CD8-positive, alpha-beta memory T cell (primary cell): Measurements from ENCODE around the gene USH2A. TPM values are rescaled to one million over a fixed set of nuclear protein-coding genes. Genes with fewer than 3 reads are reported as not detected.

Experiments
- CTCF ChIA-PET: fragments of 350-600 bp; sonication (Branson Sonifier 250); formaldehyde crosslinking; loops from one replicate; lab custom pipeline; 2021; ENCODE audit warnings: antibody characterized with exemption; lab: Charles Lee
- POLR2A ChIA-PET: fragments of 350-600 bp; sonication (Branson Sonifier 250); formaldehyde crosslinking; loops from one replicate; lab custom pipeline; 2021; ENCODE audit warnings: antibody characterized with exemption; lab: Charles Lee
- DNase-seq, 5 donors: peaks; one replicate each; pipeline versions ENCODE4 v3.0.0 to v3.0.0-alpha.2; 2020 to 2022; ENCODE audit warnings: mixed read lengths in 1 of 5
- H3K27ac ChIP-seq: one replicate; pipeline ENCODE4 v1.7.0; 2013; ENCODE audit warnings: low read depth, mild to moderate bottlenecking, low read length, moderate library complexity
- H3K27me3 ChIP-seq: 2 replicates; pipeline ENCODE4 v1.7.0; 2013; ENCODE audit warnings: low read length, mild to moderate bottlenecking; ENCODE audit not compliant: insufficient read depth, poor library complexity, severe bottlenecking
- H3K36me3 ChIP-seq: 2 replicates; pipeline ENCODE4 v1.7.0; 2013; ENCODE audit warnings: mild to moderate bottlenecking, low read length, moderate library complexity; ENCODE audit not compliant: insufficient read depth
- H3K4me1 ChIP-seq: 2 replicates; pipeline ENCODE4 v1.7.0; 2013; ENCODE audit warnings: mild to moderate bottlenecking, low read length, moderate library complexity; ENCODE audit not compliant: insufficient read depth
- H3K4me3 ChIP-seq: 2 replicates; pipeline ENCODE4 v1.7.0; 2013; ENCODE audit warnings: mild to moderate bottlenecking, low read length
- H3K9me3 ChIP-seq: 2 replicates; pipeline ENCODE4 v1.7.0; 2013; ENCODE audit warnings: mild to moderate bottlenecking, low read length
- H3K27ac Mint-ChIP-seq, 8 donors: one replicate each; pipeline ENCODE4 v1.8.0; 2020 to 2021; ENCODE audit warnings: mixed read lengths in 8 of 8, mild to moderate bottlenecking in 6 of 8, inconsistent platforms in 3 of 8, moderate library complexity in 3 of 8
- H3K27me3 Mint-ChIP-seq, 2 donors: one replicate each; pipeline ENCODE4 v1.8.0; 2020 to 2021; ENCODE audit warnings: mixed read lengths in 2 of 2, mild to moderate bottlenecking in 1 of 2, moderate library complexity in 1 of 2
- H3K36me3 Mint-ChIP-seq, 3 donors: one replicate each; pipeline ENCODE4 v1.8.0; 2020 to 2021; ENCODE audit warnings: mixed read lengths in 3 of 3, inconsistent platforms in 1 of 3, mild to moderate bottlenecking in 1 of 3
- H3K4me1 Mint-ChIP-seq, 3 donors: one replicate each; pipeline ENCODE4 v1.8.0; 2020 to 2021; ENCODE audit warnings: mixed read lengths in 3 of 3, inconsistent platforms in 1 of 3, mild to moderate bottlenecking in 1 of 3
- H3K4me3 Mint-ChIP-seq, 7 donors: one replicate each; pipeline ENCODE4 v1.8.0; 2020 to 2021; ENCODE audit warnings: mixed read lengths in 7 of 7, mild to moderate bottlenecking in 6 of 7, moderate library complexity in 4 of 7, inconsistent platforms in 2 of 7
- H3K9me3 Mint-ChIP-seq, 5 donors: one replicate each; pipeline ENCODE4 v1.8.0; 2020 to 2022; ENCODE audit warnings: mixed read lengths in 5 of 5, mild to moderate bottlenecking in 3 of 5, moderate library complexity in 2 of 5, inconsistent platforms in 1 of 5
- polyA plus RNA-seq: library from polyadenylated mRNA; unstranded; fragments of 300-500 nt; fragmentation: Illumina TruSeq; gene quantifications from one replicate; pipeline ENCODE4 v1.2.3, GENCODE V29; 2021
- total RNA-seq, 2 experiments: library from RNA; stranded (reverse); gene quantifications; one replicate each; pipeline ENCODE4 v1.2.3, GENCODE V29; 2021

Gene USH2A, protein sequence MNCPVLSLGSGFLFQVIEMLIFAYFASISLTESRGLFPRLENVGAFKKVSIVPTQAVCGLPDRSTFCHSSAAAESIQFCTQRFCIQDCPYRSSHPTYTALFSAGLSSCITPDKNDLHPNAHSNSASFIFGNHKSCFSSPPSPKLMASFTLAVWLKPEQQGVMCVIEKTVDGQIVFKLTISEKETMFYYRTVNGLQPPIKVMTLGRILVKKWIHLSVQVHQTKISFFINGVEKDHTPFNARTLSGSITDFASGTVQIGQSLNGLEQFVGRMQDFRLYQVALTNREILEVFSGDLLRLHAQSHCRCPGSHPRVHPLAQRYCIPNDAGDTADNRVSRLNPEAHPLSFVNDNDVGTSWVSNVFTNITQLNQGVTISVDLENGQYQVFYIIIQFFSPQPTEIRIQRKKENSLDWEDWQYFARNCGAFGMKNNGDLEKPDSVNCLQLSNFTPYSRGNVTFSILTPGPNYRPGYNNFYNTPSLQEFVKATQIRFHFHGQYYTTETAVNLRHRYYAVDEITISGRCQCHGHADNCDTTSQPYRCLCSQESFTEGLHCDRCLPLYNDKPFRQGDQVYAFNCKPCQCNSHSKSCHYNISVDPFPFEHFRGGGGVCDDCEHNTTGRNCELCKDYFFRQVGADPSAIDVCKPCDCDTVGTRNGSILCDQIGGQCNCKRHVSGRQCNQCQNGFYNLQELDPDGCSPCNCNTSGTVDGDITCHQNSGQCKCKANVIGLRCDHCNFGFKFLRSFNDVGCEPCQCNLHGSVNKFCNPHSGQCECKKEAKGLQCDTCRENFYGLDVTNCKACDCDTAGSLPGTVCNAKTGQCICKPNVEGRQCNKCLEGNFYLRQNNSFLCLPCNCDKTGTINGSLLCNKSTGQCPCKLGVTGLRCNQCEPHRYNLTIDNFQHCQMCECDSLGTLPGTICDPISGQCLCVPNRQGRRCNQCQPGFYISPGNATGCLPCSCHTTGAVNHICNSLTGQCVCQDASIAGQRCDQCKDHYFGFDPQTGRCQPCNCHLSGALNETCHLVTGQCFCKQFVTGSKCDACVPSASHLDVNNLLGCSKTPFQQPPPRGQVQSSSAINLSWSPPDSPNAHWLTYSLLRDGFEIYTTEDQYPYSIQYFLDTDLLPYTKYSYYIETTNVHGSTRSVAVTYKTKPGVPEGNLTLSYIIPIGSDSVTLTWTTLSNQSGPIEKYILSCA (N-terminal part only)
- total RNA-seq: not detected
- not detected for polyA plus RNA-seq

GRCh38 chr1:216422821-216423520 lies at the start of gene USH2A:
Gene USH2A, minus strand, starts transcription at chr1:216423448. Its CDS starts 1,112 bp downstream, at chr1:216422336.
- H3K27ac ChIP-seq: no peak within 1 kb of the TSS
- ChIA-PET POLR2A (no interaction called here), CTCF (no interaction called here)
- no peaks in the 10 kb centered on the region for H3K4me1 ChIP-seq
- no peak for DNase-seq
- no peaks in the 10 kb centered on the region for H3K27me3 ChIP-seq
- no peaks in the 10 kb centered on the region for H3K36me3 Mint-ChIP-seq
- no peak within 1 kb of the TSS for H3K27ac Mint-ChIP-seq
- no peak within 1 kb of the TSS for H3K4me3 ChIP-seq
- H3K36me3 ChIP-seq: no peaks in the 10 kb centered on the region
- peaks cover 1 to 29% (median 7%) of the 10 kb centered on the region in 5 donors for H3K9me3 Mint-ChIP-seq
- H3K4me1 Mint-ChIP-seq: no peaks in the 10 kb centered on the region
- no peaks in the 10 kb centered on the region for H3K9me3 ChIP-seq
- no peak within 1 kb of the TSS for H3K4me3 Mint-ChIP-seq
- no peaks in the 10 kb centered on the region for H3K27me3 Mint-ChIP-seq

DNA sequence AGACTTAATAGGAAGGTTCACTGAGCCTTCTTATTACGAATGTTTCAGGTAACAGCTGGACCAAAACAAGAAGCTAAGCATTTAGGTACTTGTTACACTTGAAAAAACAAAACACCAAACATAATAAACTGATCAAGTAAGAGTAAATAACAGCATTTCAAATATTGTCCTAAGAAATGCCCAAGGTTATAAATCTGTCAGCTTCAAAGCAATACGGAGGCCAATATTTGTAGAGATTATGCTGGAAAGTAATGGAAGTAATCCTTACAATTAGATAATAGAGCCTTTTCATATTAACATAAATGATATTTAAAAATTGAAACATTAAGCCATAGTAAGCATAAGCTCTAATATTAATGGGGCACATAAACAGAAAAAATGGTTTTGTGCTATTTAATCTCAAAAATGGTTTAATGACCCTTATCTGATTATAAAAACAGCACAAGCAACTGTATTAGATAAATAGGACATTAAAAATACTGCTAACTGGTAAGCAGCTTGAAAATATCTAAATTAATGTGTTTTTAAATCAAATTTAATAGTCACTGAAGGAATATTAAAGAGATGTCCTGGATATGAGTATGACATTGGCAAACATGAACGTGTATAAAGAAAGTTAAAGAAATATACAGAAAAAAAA lies 43.0 kb upstream of the USH2A start:
- POLR2A ChIA-PET: no interaction called here
- Histone ChIP-seq H3K27me3 (no peaks in the 10 kb centered on the region), H3K9me3 (no peaks in the 10 kb centered on the region), H3K27ac (no peak overlapping the region), H3K4me1 (no peaks in the 10 kb centered on the region), H3K36me3 (no peaks in the 10 kb centered on the region), H3K4me3 (no peak overlapping the region)
- no peak for DNase-seq
- no peaks in the 10 kb centered on the region for H3K36me3 Mint-ChIP-seq
- H3K27me3 Mint-ChIP-seq: no peaks in the 10 kb centered on the region
- no peaks in the 10 kb centered on the region for H3K4me1 Mint-ChIP-seq
- CTCF ChIA-PET: no interaction called here
- H3K4me3 Mint-ChIP-seq: no peak overlapping the region
- H3K9me3 Mint-ChIP-seq: peaks cover 0 to 17% (median 3%) of the 10 kb centered on the region in 5 donors
- H3K27ac Mint-ChIP-seq: no peak overlapping the region

GRCh38 chr1:216464489-216464888 lies 41.2 kb upstream of the USH2A start:
- H3K27me3 ChIP-seq: no peaks in the 10 kb centered on the region
- H3K9me3 Mint-ChIP-seq: peaks cover 2 to 19% (median 12%) of the 10 kb centered on the region in 5 donors
- no peaks in the 10 kb centered on the region for H3K9me3 ChIP-seq
- H3K27ac Mint-ChIP-seq: no peak overlapping the region
- ChIA-PET CTCF (interaction anchor here (0.5 kb wide), 1 partner anchor 1348 kb away, joined by 3 read pairs; no protein-coding TSS in a partner anchor), POLR2A (no interaction called here)
- H3K36me3 ChIP-seq: no peaks in the 10 kb centered on the region
- H3K4me1 ChIP-seq: no peaks in the 10 kb centered on the region
- H3K27me3 Mint-ChIP-seq: no peaks in the 10 kb centered on the region
- no peaks in the 10 kb centered on the region for H3K36me3 Mint-ChIP-seq
- H3K4me3 ChIP-seq: no peak overlapping the region
- no peak overlapping the region for H3K27ac ChIP-seq
- H3K4me1 Mint-ChIP-seq: no peaks in the 10 kb centered on the region
- no peak for DNase-seq
- no peak overlapping the region for H3K4me3 Mint-ChIP-seq

GRCh38 chr1:216462066-216462775 lies 39.0 kb upstream of the USH2A start:
- ChIA-PET CTCF (no interaction called here), POLR2A (no interaction called here)
- Histone ChIP-seq H3K4me1 (no peaks in the 10 kb centered on the region), H3K27me3 (no peaks in the 10 kb centered on the region), H3K36me3 (no peaks in the 10 kb centered on the region), H3K9me3 (no peaks in the 10 kb centered on the region), H3K27ac (no peak overlapping the region), H3K4me3 (no peak overlapping the region)
- no peaks in the 10 kb centered on the region for H3K4me1 Mint-ChIP-seq
- no peaks in the 10 kb centered on the region for H3K36me3 Mint-ChIP-seq
- H3K4me3 Mint-ChIP-seq: no peak overlapping the region
- H3K9me3 Mint-ChIP-seq: peaks cover 2 to 19% (median 12%) of the 10 kb centered on the region in 5 donors
- no peaks in the 10 kb centered on the region for H3K27me3 Mint-ChIP-seq
- no peak for DNase-seq
- no peak overlapping the region for H3K27ac Mint-ChIP-seq

GRCh38 chr1:216461466-216461865 lies 38.2 kb upstream of the USH2A start:
- H3K4me3 ChIP-seq: no peak overlapping the region
- no peaks in the 10 kb centered on the region for H3K4me1 Mint-ChIP-seq
- H3K27ac ChIP-seq: no peak overlapping the region
- peaks cover 2 to 20% (median 15%) of the 10 kb centered on the region in 5 donors for H3K9me3 Mint-ChIP-seq
- no peaks in the 10 kb centered on the region for H3K36me3 Mint-ChIP-seq
- H3K27me3 Mint-ChIP-seq: no peaks in the 10 kb centered on the region
- H3K4me1 ChIP-seq: no peaks in the 10 kb centered on the region
- POLR2A ChIA-PET: no interaction called here
- no peak overlapping the region for H3K27ac Mint-ChIP-seq
- H3K27me3 ChIP-seq: no peaks in the 10 kb centered on the region
- DNase-seq: no peak
- no peaks in the 10 kb centered on the region for H3K9me3 ChIP-seq
- CTCF ChIA-PET: no interaction called here
- no peaks in the 10 kb centered on the region for H3K36me3 ChIP-seq
- no peak overlapping the region for H3K4me3 Mint-ChIP-seq

DNA sequence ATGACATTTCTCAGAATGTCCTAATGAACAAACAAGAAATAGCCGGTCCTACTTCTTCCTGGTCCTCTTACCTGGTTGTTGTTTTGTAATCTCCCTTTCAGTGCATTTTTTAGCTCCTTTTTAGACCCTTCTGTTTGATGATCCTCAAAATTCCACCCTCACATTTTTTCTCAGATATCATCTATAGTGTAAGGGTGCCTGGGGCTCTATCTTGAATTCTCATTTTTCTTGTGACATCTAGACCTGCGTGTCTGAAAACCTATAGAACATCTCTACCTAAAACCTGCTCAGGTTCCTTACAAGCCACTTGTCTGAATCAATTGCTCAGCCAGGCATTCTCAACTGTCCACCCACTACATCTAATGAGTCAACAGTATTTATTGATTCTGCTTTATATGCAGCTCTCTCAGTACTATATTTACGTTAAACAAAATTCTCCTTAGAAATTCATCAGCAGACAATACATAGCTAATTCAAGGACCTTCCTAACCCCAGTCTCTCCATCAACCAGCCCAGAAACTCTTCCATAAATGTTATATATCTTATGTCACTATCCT lies 36.5 kb upstream of the USH2A start:
- no peaks in the 10 kb centered on the region for H3K36me3 Mint-ChIP-seq
- H3K9me3 ChIP-seq: no peaks in the 10 kb centered on the region
- no peaks in the 10 kb centered on the region for H3K27me3 ChIP-seq
- no peak overlapping the region for H3K27ac ChIP-seq
- H3K27ac Mint-ChIP-seq: no peak overlapping the region
- no peak overlapping the region for H3K4me3 Mint-ChIP-seq
- H3K4me1 ChIP-seq: no peaks in the 10 kb centered on the region
- POLR2A ChIA-PET: no interaction called here
- CTCF ChIA-PET: no interaction called here
- H3K4me1 Mint-ChIP-seq: no peaks in the 10 kb centered on the region
- H3K27me3 Mint-ChIP-seq: no peaks in the 10 kb centered on the region
- H3K36me3 ChIP-seq: no peaks in the 10 kb centered on the region
- peaks cover 2 to 28% (median 17%) of the 10 kb centered on the region in 5 donors for H3K9me3 Mint-ChIP-seq
- H3K4me3 ChIP-seq: no peak overlapping the region
- DNase-seq: no peak

- H3K9me3 ChIP-seq: no peaks in the 10 kb centered on the region
- no peaks in the 10 kb centered on the region for H3K4me1 ChIP-seq
- H3K36me3 ChIP-seq: no peaks in the 10 kb centered on the region
- H3K27me3 ChIP-seq: no peaks in the 10 kb centered on the region
- Mint-ChIP-seq H3K27ac (no peak overlapping the region), H3K9me3 (peaks cover 6 to 34% (median 24%) of the 10 kb centered on the region in 5 donors), H3K4me1 (no peaks in the 10 kb centered on the region), H3K36me3 (no peaks in the 10 kb centered on the region), H3K27me3 (no peaks in the 10 kb centered on the region), H3K4me3 (no peak overlapping the region)
- ChIA-PET POLR2A (no interaction called here), CTCF (no interaction called here)
- H3K4me3 ChIP-seq: no peak overlapping the region
- H3K27ac ChIP-seq: no peak overlapping the region
- DNase-seq: no peak
Observed at GRCh38 chr1:216458812-216459211, 35.6 kb upstream of the USH2A start.
